Ovary (tissue), 3 donors: ENCODE results near the gene CDKL4.

Experiments
- CTCF ChIP-seq, 3 donors: fragments of 450-650 bp in 2 of 3; fragments of 200-600 bp in 1 of 3; IDR thresholded peaks; one replicate each; pipeline versions ENCODE4 v1.5.1 to v1.8.0; 2016 to 2022; ENCODE audit warnings: antibody characterized with exemption in 3 of 3, mild to moderate bottlenecking in 1 of 3
- EP300 ChIP-seq: sonication (generic); formaldehyde crosslinking; IDR thresholded peaks from one replicate; pipeline ENCODE4 v1.6.1; 2017; ENCODE audit warnings: antibody characterized with exemption
- donor health status: DM: no; HTN: no; CAD: no.

- no peak for TF ChIP-seq CTCF (IDR thresholded peaks at IDR 0.05)
- no peak for TF ChIP-seq EP300
Measured at GRCh38 chr2:39152504-39152903, 91.3 kb downstream of the CDKL4 start.
